Measurements from ENCODE around the gene NT5DC2.

DNA sequence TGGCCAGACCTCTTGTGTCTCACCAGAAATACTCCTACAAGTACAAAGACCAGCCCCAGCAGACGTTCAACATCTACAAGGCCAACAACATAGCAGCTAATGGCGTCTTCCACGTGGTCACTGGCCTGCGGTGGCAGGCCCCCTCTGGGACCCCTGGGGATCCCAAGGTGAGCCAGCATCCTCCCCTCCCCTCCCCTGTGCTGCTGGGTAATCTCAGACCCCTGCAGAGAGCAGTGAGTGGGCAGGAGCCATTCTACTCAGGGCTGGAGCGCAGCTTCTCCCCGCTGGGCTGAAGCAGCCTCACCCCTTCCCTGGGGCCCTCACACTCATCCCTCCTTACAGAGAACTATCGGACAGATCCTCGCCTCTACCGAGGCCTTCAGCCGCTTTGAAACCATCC is 28.7 kb downstream of the NT5DC2 start:
- no peak for TF ChIP-seq EZH2phosphoT487 (IDR thresholded peaks at IDR 0.05; ENCODE audit: low read depth)
- TF ChIP-seq, protein P1, sequence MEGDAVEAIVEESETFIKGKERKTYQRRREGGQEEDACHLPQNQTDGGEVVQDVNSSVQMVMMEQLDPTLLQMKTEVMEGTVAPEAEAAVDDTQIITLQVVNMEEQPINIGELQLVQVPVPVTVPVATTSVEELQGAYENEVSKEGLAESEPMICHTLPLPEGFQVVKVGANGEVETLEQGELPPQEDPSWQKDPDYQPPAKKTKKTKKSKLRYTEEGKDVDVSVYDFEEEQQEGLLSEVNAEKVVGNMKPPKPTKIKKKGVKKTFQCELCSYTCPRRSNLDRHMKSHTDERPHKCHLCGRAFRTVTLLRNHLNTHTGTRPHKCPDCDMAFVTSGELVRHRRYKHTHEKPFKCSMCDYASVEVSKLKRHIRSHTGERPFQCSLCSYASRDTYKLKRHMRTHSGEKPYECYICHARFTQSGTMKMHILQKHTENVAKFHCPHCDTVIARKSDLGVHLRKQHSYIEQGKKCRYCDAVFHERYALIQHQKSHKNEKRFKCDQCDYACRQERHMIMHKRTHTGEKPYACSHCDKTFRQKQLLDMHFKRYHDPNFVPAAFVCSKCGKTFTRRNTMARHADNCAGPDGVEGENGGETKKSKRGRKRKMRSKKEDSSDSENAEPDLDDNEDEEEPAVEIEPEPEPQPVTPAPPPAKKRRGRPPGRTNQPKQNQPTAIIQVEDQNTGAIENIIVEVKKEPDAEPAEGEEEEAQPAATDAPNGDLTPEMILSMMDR (IDR thresholded peaks at IDR 0.05; ENCODE audit: low read depth, low read length) = no peak

All from OCI-LY3 (cell line).